Large intestine (tissue), 12 donors: ENCODE results near the gene POLR1B. TPM values are rescaled to one million over a fixed set of nuclear protein-coding genes. Genes with fewer than 3 reads are reported as not detected.
"Not testable (repeated sequence)": the region's sequence is repeated elsewhere in the genome, so short reads cannot be mapped to it uniquely, and the experiment has no call there.

Experiments
- DNase-seq, 2 donors: peaks; one replicate each; pipeline versions ENCODE4 v3.0.0 to v3.0.0-alpha.2; 2013
- H3K27ac ChIP-seq: one replicate; pipeline ENCODE4 v1.5.1; 2013; ENCODE audit warnings: low read length
- H3K27me3 ChIP-seq: 2 replicates; pipeline ENCODE4 v1.6.1; 2013; ENCODE audit warnings: low read length; ENCODE audit not compliant: control insufficient read depth, insufficient read depth
- H3K36me3 ChIP-seq: 2 replicates; pipeline ENCODE4 v1.6.1; 2013; ENCODE audit warnings: low read length; ENCODE audit not compliant: control insufficient read depth, insufficient read depth
- H3K4me1 ChIP-seq: one replicate; pipeline ENCODE4 v1.6.1; 2013; ENCODE audit warnings: low read length; ENCODE audit not compliant: control insufficient read depth, insufficient read depth
- H3K4me3 ChIP-seq: one replicate; pipeline ENCODE4 v1.5.1; 2013; ENCODE audit warnings: low read length
- H3K9me3 ChIP-seq: one replicate; pipeline ENCODE4 v1.6.1; 2013; ENCODE audit warnings: mild to moderate bottlenecking, low read depth, low read length, moderate library complexity; ENCODE audit not compliant: control insufficient read depth
- WGBS: methylation state at CpG from one replicate; pipeline ENCODE4 v1.1.5; 2013; ENCODE audit warnings: low lambda C conversion rate; ENCODE audit not compliant: insufficient coverage; 5-methylcytosine and 5-hydroxymethylcytosine counted together
- long read RNA-seq, 11 donors: transcript quantifications; one replicate each; lab custom pipeline, GENCODE V29; 2026
- polyA plus RNA-seq: library from polyadenylated mRNA; unstranded; fragments of 120-200 nt; gene quantifications from one replicate; pipeline ENCODE4 v1.2.1, GENCODE V29; 2013

Gene POLR1B
- 23.7 TPM for polyA plus RNA-seq
- long read RNA-seq, donor 1, full-length matches to known transcripts, result 3 of 3 reads
- long read RNA-seq, donor 1, partial matches to known transcripts, result 0 of 3 reads
- long read RNA-seq, donor 1, other reads (novel, unspliced or antisense), result 0 of 3 reads
- long read RNA-seq, donor 2, full-length matches to known transcripts, result 3 of 3 reads
- long read RNA-seq, donor 2, partial matches to known transcripts, result 0 of 3 reads
- long read RNA-seq, donor 2, other reads (novel, unspliced or antisense), result 0 of 3 reads
- long read RNA-seq, donor 3, result 0 reads
- long read RNA-seq, donor 4, full-length matches to known transcripts, result 1 of 1 reads
- long read RNA-seq, donor 4, partial matches to known transcripts, result 0 of 1 reads
- long read RNA-seq, donor 4, other reads (novel, unspliced or antisense), result 0 of 1 reads
- long read RNA-seq, donor 5, full-length matches to known transcripts, result 4 of 4 reads
- long read RNA-seq, donor 5, partial matches to known transcripts, result 0 of 4 reads
- long read RNA-seq, donor 5, other reads (novel, unspliced or antisense), result 0 of 4 reads
- long read RNA-seq, donor 6, full-length matches to known transcripts, result 3 of 3 reads
- long read RNA-seq, donor 6, partial matches to known transcripts, result 0 of 3 reads
- long read RNA-seq, donor 6, other reads (novel, unspliced or antisense), result 0 of 3 reads
- long read RNA-seq, donor 7, result 0 reads
- long read RNA-seq, donor 8, full-length matches to known transcripts, result 2 of 158 reads
- long read RNA-seq, donor 8, partial matches to known transcripts, result 156 of 158 reads
- long read RNA-seq, donor 8, other reads (novel, unspliced or antisense), result 0 of 158 reads
- long read RNA-seq, donor 9, full-length matches to known transcripts, result 4 of 4 reads
- long read RNA-seq, donor 9, partial matches to known transcripts, result 0 of 4 reads
- long read RNA-seq, donor 9, other reads (novel, unspliced or antisense), result 0 of 4 reads
- long read RNA-seq, donor 10, full-length matches to known transcripts, result 5 of 5 reads
- long read RNA-seq, donor 10, partial matches to known transcripts, result 0 of 5 reads
- long read RNA-seq, donor 10, other reads (novel, unspliced or antisense), result 0 of 5 reads
- long read RNA-seq, donor 11, full-length matches to known transcripts, result 2 of 2 reads
- long read RNA-seq, donor 11, partial matches to known transcripts, result 0 of 2 reads
- long read RNA-seq, donor 11, other reads (novel, unspliced or antisense), result 0 of 2 reads

GRCh38 chr2:112542123-112542983, at the start of gene POLR1B:
POLR1B (plus strand) TSS chr2:112542465; CDS start chr2:112542495, 30 bp downstream.
- peak; percentile 69 to 93 for DNase-seq
- Histone ChIP-seq H3K27ac (peak within 1 kb of the TSS; percentile 85), H3K4me1 (peaks cover 8% of the 10 kb centered on the region), H3K9me3 (no peaks in the 10 kb centered on the region), H3K36me3 (peaks cover 10% of the 10 kb centered on the region), H3K27me3 (no peaks in the 10 kb centered on the region), H3K4me3 (peak within 1 kb of the TSS; percentile 94)
- WGBS, result 0% methylated on average over 2 of the region's 67 CpGs

GRCh38 chr2:112493048-112493447, 49.2 kb upstream of the POLR1B start:
- 83% methylated on average over 2 of the region's 3 CpGs for WGBS
- H3K27ac ChIP-seq, result no peak overlapping the region
- H3K4me3 ChIP-seq, result no peak overlapping the region
- H3K36me3 ChIP-seq, result peaks cover 2% of the 10 kb centered on the region
- no peak for DNase-seq
- H3K9me3 ChIP-seq, result no peaks in the 10 kb centered on the region
- H3K4me1 ChIP-seq, result no peaks in the 10 kb centered on the region
- no peaks in the 10 kb centered on the region for H3K27me3 ChIP-seq

GRCh38 chr2:112493858-112494648, 48.2 kb upstream of the POLR1B start:
- DNase-seq, result peak; percentile 75 to 87
- H3K36me3 ChIP-seq, result peaks cover 2% of the 10 kb centered on the region
- no peaks in the 10 kb centered on the region for H3K9me3 ChIP-seq
- peak overlapping the region; percentile 11 for H3K27ac ChIP-seq
- no peak overlapping the region for H3K4me3 ChIP-seq
- H3K27me3 ChIP-seq, result no peaks in the 10 kb centered on the region
- WGBS, result 63% methylated on average over 5 of the region's 9 CpGs
- H3K4me1 ChIP-seq, result no peaks in the 10 kb centered on the region

GRCh38 chr2:112494828-112495227, 47.4 kb upstream of the POLR1B start:
- H3K27ac ChIP-seq, result no peak overlapping the region
- H3K4me1 ChIP-seq, result no peaks in the 10 kb centered on the region
- DNase-seq, result no peak
- H3K4me3 ChIP-seq, result no peak overlapping the region
- no peaks in the 10 kb centered on the region for H3K9me3 ChIP-seq
- H3K27me3 ChIP-seq, result no peaks in the 10 kb centered on the region
- H3K36me3 ChIP-seq, result peaks cover 2% of the 10 kb centered on the region
- 100% methylated on average over 2 of the region's 5 CpGs for WGBS

- not testable (repeated sequence) for DNase-seq, H3K4me1 ChIP-seq, H3K9me3 ChIP-seq, H3K27ac ChIP-seq, H3K27me3 ChIP-seq, H3K36me3 ChIP-seq, H3K4me3 ChIP-seq
- no CpG with 5 or more reads among the region's 4 CpGs for WGBS
Observed at GRCh38 chr2:112495878-112496277, 46.4 kb upstream of the POLR1B start.

GRCh38 chr2:112500850-112501484, 41.3 kb upstream of the POLR1B start:
- not testable (repeated sequence) for H3K4me1 ChIP-seq, H3K27me3 ChIP-seq, H3K36me3 ChIP-seq, H3K9me3 ChIP-seq, H3K4me3 ChIP-seq, H3K27ac ChIP-seq
- peak; percentile 28 to 40 for DNase-seq
- WGBS, result no CpG with 5 or more reads among the region's 10 CpGs

GRCh38 chr2:112509239-112509998, 32.8 kb upstream of the POLR1B start:
- WGBS, result 92% methylated on average over 5 of the region's 32 CpGs
- H3K27ac ChIP-seq, H3K36me3 ChIP-seq, H3K4me1 ChIP-seq, DNase-seq, H3K9me3 ChIP-seq, H3K4me3 ChIP-seq, H3K27me3 ChIP-seq: not testable (repeated sequence)

GRCh38 chr2:112516801-112517200, 25.5 kb upstream of the POLR1B start:
- H3K27me3 ChIP-seq, result no peaks in the 10 kb centered on the region
- H3K4me3 ChIP-seq, result no peak overlapping the region
- DNase-seq, result no peak
- no peak overlapping the region for H3K27ac ChIP-seq
- H3K9me3 ChIP-seq, result no peaks in the 10 kb centered on the region
- no peaks in the 10 kb centered on the region for H3K4me1 ChIP-seq
- peaks cover 11% of the 10 kb centered on the region for H3K36me3 ChIP-seq
- WGBS, result no CpG with 5 or more reads among the region's 3 CpGs
